SIG-M5 treated with dmso at 0.1 percent for 504 hours (cell line): ENCODE measurements around the gene SRXN1.

Experiments
- DNase-seq: peaks from one replicate; lab custom pipeline; 2025; ENCODE audit not compliant: unreplicated experiment; lab: John Stamatoyannopoulos, UW

The SRXN1 gene

GRCh38 chr20:609371-609964, 43.5 kb downstream of the SRXN1 start:
- DNase-seq = no peak

- no peak for DNase-seq
Observed at GRCh38 chr20:608970-609369, 44.0 kb downstream of the SRXN1 start.

- no peak for DNase-seq
Observed at GRCh38 chr20:607476-607875, 45.5 kb downstream of the SRXN1 start.

GRCh38 chr20:605237-605636, 47.8 kb downstream of the SRXN1 start:
- no peak for DNase-seq

- no peak for DNase-seq
Observed at GRCh38 chr20:603116-603640, 49.8 kb downstream of the SRXN1 start.

- DNase-seq = no peak
Observed at GRCh38 chr20:602111-602970, 50.7 kb downstream of the SRXN1 start.

- no peak for DNase-seq
Observed at GRCh38 chr20:600736-601135, 52.3 kb downstream of the SRXN1 start.

- DNase-seq = no peak
Observed at GRCh38 chr20:600141-600540, 52.9 kb downstream of the SRXN1 start.

- DNase-seq = no peak
Observed at GRCh38 chr20:598133-598850, 54.7 kb downstream of the SRXN1 start.

GRCh38 chr20:597560-597959, 55.4 kb downstream of the SRXN1 start:
- DNase-seq = no peak
